K562 (cell line): Measurements from ENCODE around the gene FAM53B. TPM values are rescaled to one million over a fixed set of nuclear protein-coding genes. Genes with fewer than 3 reads are reported as not detected.

Experiments used
- ARID1B ChIP-seq: fragments of 450-650 bp; IDR thresholded peaks from 2 replicates; pipeline ENCODE4 v1.6.1; 2016; ENCODE audit warnings: antibody characterized with exemption, mild to moderate bottlenecking, inconsistent platforms
- ATF7 ChIP-seq: fragments of 450-650 bp; IDR thresholded peaks from 2 replicates; pipeline ENCODE4 v1.7.1; 2014; ENCODE audit warnings: mild to moderate bottlenecking, moderate library complexity
- BACH1 ChIP-seq: fragments of 200-800 bp; sonication (Bioruptor generic); IDR thresholded peaks from 2 replicates; pipeline ENCODE4 v1.6.1; 2016; ENCODE audit warnings: missing genetic modification characterization, missing compliant biosample characterization
- BHLHE40 ChIP-seq: IDR thresholded peaks from 2 replicates; pipeline ENCODE4 v1.6.1; 2011; ENCODE audit warnings: low read length, improper control_type of control experiment
- CBFA2T3 ChIP-seq: fragments of 450-650 bp; IDR thresholded peaks from 2 replicates; pipeline ENCODE4 v1.6.1; 2017
- ELF1 ChIP-seq: fragments of 200-800 bp; sonication (Bioruptor generic); IDR thresholded peaks from 2 replicates; pipeline ENCODE4 v1.6.1; 2016; ENCODE audit warnings: missing genetic modification characterization, missing compliant biosample characterization
- EP300 ChIP-seq: IDR thresholded peaks from 2 replicates; pipeline ENCODE4 v1.6.1; 2012; ENCODE audit warnings: low read length, improper control_type of control experiment
- ERF ChIP-seq: fragments of 450-650 bp; formaldehyde crosslinking; IDR thresholded peaks from 2 replicates; pipeline ENCODE4 v1.4.0; 2020; ENCODE audit warnings: mild to moderate bottlenecking, mixed read lengths
- FOSL1 ChIP-seq: fragments of 200-800 bp; sonication (Bioruptor generic); conservative IDR thresholded peaks from 2 replicates; pipeline ENCODE4 v1.6.1; 2016; ENCODE audit warnings: missing genetic modification characterization, missing compliant biosample characterization
- L3MBTL2 ChIP-seq: fragments of 450-650 bp; IDR thresholded peaks from 2 replicates; pipeline ENCODE4 v1.6.1; 2016; ENCODE audit warnings: mild to moderate bottlenecking, moderate library complexity
- MEIS2 ChIP-seq: fragments of 450-650 bp; IDR thresholded peaks from 2 replicates; pipeline ENCODE4 v1.6.1; 2014; ENCODE audit warnings: mild to moderate bottlenecking; ENCODE audit not compliant: partially characterized antibody
- RCOR1 ChIP-seq, 2 experiments: IDR thresholded peaks; 2 replicates each; pipeline ENCODE4 v1.6.1; 2012; ENCODE audit warnings: low read depth in 2 of 2, low read length in 2 of 2, borderline replicate concordance in 1 of 2, improper control_type of control experiment in 1 of 2
- ZFPM2 ChIP-seq: fragments of 250-450 bp; sonication (Bioruptor Pico); IDR thresholded peaks from 2 replicates; pipeline ENCODE4 v1.5.1; 2022; ENCODE audit warnings: mild to moderate bottlenecking
- ZNF175 ChIP-seq: fragments of 200-800 bp; sonication (Bioruptor generic); IDR thresholded peaks from 2 replicates; pipeline ENCODE4 v1.6.1; 2016; ENCODE audit warnings: low read depth, mild to moderate bottlenecking, missing genetic modification characterization, missing compliant biosample characterization
- polyA plus RNA-seq, 8 experiments: library from polyadenylated mRNA; depleted of rRNA in 4 of 8; stranded (reverse) in 5 of 8; unstranded in 3 of 8; fragments of >200 nt; fragmentation: Nextera tagmentation in 2 of 8; fragmentation: Illumina TruSeq in 1 of 8; extraction: Ambion mirVana in 2 of 8; extraction: Trizol in 1 of 8; gene quantifications; 2 replicates each; pipeline versions ENCODE4 v1.2.1 to v1.2.3, GENCODE V29; 2011 to 2014; ENCODE audit warnings: inconsistent platforms in 1 of 8, missing spikeins in 1 of 8
- total RNA-seq, 7 experiments: library from RNA; depleted of rRNA in 6 of 7; stranded (reverse); fragments of >200 nt in 6 of 7; fragmentation: Illumina TruSeq in 2 of 7; extraction: Trizol in 2 of 7; gene quantifications; 2 replicates each; pipeline versions ENCODE4 v1.2.1 to v1.2.3, GENCODE V29; 2011 to 2021; ENCODE audit warnings: low replicate concordance in 1 of 7
- TF ChIP-seq, protein P1 (sequence below): fragments of 250-450 bp; sonication (Bioruptor Pico); IDR thresholded peaks from 2 replicates; pipeline ENCODE4 v1.9.0; 2021; ENCODE audit warnings: mild to moderate bottlenecking, inconsistent platforms
- TF ChIP-seq, protein P2 (sequence below): IDR thresholded peaks from 2 replicates; pipeline ENCODE4 v1.6.1; 2014; ENCODE audit warnings: antibody characterized with exemption
- TF ChIP-seq, protein P3 (sequence below): fragments of 450-650 bp; IDR thresholded peaks from 2 replicates; pipeline ENCODE4 v1.6.1; 2017; ENCODE audit warnings: antibody characterized with exemption, mild to moderate bottlenecking
- TF ChIP-seq, protein P4 (sequence below): sonication (generic); formaldehyde crosslinking; IDR thresholded peaks from 2 replicates; pipeline ENCODE4 v1.8.0; 2022; ENCODE audit warnings: mild to moderate bottlenecking, missing genetic modification reagents

Gene FAM53B
- total and polyA plus RNA-seq, 9 of the 15 experiments (the other 6 are each of a cell fraction or from before 2014, with no cell fraction given) = 0.03 to 16.5 (median 5.0) TPM

DNA sequence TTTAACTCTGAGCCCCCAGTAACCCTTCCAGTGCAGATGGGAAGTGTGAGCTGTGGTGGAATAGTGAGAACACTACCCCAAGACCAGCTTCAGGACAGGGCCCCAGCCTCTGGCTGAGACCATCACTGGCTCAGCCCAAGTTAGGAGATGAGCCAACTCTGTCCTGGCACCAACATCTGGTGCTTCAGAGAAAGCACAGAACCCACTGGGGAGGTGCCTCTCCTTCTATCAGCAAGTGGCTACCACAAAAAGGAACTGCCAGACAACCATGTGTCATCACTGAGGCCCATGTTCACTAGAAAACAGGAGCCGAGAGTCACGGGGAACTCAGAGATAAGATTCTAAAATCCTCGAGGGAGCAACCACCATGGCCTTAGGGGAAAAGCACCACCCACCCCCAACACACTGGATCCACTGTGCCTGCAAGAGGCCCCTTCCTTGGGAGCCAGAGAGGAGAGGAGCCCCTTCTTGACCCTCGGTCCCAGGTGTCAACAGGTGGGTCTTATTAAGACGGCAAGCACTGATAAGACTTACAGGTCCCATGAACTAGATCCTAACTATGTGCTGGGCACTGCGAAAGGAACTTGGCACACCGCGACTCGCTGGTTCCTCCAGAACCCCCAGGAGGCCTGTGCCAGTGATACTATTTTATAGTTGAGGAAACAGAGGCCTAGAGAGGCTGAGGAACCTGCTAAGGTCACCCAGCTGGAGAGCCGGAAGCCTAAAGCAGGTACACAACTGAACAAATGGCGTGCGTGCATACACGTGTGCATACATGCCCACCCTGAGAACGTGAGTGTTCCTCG lies 102.7 kb downstream of the FAM53B start (continued):
- TF ChIP-seq, protein P1, sequence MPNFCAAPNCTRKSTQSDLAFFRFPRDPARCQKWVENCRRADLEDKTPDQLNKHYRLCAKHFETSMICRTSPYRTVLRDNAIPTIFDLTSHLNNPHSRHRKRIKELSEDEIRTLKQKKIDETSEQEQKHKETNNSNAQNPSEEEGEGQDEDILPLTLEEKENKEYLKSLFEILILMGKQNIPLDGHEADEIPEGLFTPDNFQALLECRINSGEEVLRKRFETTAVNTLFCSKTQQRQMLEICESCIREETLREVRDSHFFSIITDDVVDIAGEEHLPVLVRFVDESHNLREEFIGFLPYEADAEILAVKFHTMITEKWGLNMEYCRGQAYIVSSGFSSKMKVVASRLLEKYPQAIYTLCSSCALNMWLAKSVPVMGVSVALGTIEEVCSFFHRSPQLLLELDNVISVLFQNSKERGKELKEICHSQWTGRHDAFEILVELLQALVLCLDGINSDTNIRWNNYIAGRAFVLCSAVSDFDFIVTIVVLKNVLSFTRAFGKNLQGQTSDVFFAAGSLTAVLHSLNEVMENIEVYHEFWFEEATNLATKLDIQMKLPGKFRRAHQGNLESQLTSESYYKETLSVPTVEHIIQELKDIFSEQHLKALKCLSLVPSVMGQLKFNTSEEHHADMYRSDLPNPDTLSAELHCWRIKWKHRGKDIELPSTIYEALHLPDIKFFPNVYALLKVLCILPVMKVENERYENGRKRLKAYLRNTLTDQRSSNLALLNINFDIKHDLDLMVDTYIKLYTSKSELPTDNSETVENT (CRISPR knock-in tag) = no peak
- TF ChIP-seq EP300 (peak; percentile 41), BHLHE40 (peak; percentile 55; the same call in 1 of the 2 replicates), BACH1 (tag) (peak; percentile 41; the same call in 1 of the 2 replicates), FOSL1 (tag) (peak; percentile 58), ERF (CRISPR knock-in tag) (no peak), MEIS2 (peak; percentile 57), CBFA2T3 (peak; percentile 46), ZNF175 (CRISPR knock-in tag) (peak; percentile 2; the same call in 1 of the 2 replicates), ELF1 (tag) (no peak; the same call in 1 of the 2 replicates), ATF7 (no peak; the same call in 1 of the 2 replicates), RCOR1 (IDR thresholded peaks at IDR 0.05; ENCODE audit: borderline replicate concordance in 1 of 2, low read depth in 2 of 2, low read length in 2 of 2) (peak in 1 of 2 experiments; percentile 38; a peak in 1 of 4 replicates), ARID1B (peak; percentile 6; the same call in 1 of the 2 replicates), ZFPM2 (CRISPR knock-in tag) (no peak), L3MBTL2 (peak; percentile 70)
- TF ChIP-seq, protein P2, sequence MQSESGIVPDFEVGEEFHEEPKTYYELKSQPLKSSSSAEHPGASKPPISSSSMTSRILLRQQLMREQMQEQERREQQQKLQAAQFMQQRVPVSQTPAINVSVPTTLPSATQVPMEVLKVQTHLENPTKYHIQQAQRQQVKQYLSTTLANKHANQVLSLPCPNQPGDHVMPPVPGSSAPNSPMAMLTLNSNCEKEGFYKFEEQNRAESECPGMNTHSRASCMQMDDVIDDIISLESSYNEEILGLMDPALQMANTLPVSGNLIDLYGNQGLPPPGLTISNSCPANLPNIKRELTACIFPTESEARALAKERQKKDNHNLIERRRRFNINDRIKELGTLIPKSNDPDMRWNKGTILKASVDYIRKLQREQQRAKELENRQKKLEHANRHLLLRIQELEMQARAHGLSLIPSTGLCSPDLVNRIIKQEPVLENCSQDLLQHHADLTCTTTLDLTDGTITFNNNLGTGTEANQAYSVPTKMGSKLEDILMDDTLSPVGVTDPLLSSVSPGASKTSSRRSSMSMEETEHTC = 0 out of 2 replicates have a peak, but pooled peaks have one; percentile 17
- TF ChIP-seq, protein P3, sequence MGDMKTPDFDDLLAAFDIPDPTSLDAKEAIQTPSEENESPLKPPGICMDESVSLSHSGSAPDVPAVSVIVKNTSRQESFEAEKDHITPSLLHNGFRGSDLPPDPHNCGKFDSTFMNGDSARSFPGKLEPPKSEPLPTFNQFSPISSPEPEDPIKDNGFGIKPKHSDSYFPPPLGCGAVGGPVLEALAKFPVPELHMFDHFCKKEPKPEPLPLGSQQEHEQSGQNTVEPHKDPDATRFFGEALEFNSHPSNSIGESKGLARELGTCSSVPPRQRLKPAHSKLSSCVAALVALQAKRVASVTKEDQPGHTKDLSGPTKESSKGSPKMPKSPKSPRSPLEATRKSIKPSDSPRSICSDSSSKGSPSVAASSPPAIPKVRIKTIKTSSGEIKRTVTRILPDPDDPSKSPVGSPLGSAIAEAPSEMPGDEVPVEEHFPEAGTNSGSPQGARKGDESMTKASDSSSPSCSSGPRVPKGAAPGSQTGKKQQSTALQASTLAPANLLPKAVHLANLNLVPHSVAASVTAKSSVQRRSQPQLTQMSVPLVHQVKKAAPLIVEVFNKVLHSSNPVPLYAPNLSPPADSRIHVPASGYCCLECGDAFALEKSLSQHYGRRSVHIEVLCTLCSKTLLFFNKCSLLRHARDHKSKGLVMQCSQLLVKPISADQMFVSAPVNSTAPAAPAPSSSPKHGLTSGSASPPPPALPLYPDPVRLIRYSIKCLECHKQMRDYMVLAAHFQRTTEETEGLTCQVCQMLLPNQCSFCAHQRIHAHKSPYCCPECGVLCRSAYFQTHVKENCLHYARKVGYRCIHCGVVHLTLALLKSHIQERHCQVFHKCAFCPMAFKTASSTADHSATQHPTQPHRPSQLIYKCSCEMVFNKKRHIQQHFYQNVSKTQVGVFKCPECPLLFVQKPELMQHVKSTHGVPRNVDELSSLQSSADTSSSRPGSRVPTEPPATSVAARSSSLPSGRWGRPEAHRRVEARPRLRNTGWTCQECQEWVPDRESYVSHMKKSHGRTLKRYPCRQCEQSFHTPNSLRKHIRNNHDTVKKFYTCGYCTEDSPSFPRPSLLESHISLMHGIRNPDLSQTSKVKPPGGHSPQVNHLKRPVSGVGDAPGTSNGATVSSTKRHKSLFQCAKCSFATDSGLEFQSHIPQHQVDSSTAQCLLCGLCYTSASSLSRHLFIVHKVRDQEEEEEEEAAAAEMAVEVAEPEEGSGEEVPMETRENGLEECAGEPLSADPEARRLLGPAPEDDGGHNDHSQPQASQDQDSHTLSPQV = peak; percentile 24; the same call in 1 of the 2 replicates
- TF ChIP-seq, protein P4, sequence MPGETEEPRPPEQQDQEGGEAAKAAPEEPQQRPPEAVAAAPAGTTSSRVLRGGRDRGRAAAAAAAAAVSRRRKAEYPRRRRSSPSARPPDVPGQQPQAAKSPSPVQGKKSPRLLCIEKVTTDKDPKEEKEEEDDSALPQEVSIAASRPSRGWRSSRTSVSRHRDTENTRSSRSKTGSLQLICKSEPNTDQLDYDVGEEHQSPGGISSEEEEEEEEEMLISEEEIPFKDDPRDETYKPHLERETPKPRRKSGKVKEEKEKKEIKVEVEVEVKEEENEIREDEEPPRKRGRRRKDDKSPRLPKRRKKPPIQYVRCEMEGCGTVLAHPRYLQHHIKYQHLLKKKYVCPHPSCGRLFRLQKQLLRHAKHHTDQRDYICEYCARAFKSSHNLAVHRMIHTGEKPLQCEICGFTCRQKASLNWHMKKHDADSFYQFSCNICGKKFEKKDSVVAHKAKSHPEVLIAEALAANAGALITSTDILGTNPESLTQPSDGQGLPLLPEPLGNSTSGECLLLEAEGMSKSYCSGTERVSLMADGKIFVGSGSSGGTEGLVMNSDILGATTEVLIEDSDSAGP (CRISPR knock-in tag) = 0 out of 2 replicates have a peak, but pooled peaks have one; percentile 15
- TF ChIP-seq, all 486 proteins: peak for 22
